Stimulated activated CD4-positive, alpha-beta T cell treated with anti-CD3 and anti-CD28 coated beads, TNF-alpha, amount 100 ng/mL, for 1 hour (primary cell): Measurements from ENCODE around the gene MADD.
"Not testable (repeated sequence)": the region's sequence is repeated elsewhere in the genome, so short reads cannot be mapped to it uniquely, and the experiment has no call there.

Experiments used
- DNase-seq, 3 donors: peaks; one replicate each; pipeline ENCODE4 v3.0.0-alpha.2; 2020; ENCODE audit warnings: low read depth in 3 of 3, low spot score in 1 of 3

MADD gene

DNA sequence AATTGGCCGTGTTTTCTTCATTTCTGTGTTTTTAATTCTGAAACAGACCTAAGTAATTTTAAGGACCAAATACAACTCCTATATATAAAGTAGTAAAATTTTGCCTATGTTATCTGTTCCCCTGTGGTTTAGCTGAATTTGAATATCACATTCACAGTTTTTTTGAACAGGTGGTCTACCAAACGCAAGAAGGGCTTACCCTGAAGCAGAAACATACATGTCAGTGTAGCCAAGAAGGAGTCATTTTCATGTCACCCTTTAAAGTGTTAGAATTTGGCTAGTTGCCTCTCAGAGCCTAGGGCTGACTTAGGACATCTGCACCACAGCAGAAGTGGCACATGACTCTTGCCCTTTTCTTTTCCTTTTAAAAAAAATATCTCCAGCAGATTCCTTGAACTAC lies 48.2 kb downstream of the MADD start:
- no peak for DNase-seq

DNA sequence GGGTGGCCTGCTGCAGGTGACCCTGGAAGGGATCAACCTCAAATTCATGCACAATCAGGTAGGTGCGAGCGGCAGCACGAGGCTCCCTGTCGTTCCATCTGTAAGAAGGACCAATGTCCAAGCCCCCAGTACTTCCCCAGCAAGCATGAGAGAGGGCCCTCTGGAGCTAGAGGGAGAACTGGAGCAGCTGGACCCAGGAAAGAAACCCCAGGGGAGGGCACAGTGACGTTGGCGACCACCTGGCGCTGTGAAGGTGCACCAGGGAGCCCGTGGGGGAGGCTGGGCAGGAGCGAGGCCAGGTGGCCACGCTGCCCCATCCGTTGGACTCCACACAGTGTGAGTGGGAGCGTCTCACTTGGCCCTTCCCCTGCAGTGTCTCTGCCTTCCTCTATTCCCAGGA lies 54.6 kb downstream of the MADD start:
- no peak for DNase-seq

DNA sequence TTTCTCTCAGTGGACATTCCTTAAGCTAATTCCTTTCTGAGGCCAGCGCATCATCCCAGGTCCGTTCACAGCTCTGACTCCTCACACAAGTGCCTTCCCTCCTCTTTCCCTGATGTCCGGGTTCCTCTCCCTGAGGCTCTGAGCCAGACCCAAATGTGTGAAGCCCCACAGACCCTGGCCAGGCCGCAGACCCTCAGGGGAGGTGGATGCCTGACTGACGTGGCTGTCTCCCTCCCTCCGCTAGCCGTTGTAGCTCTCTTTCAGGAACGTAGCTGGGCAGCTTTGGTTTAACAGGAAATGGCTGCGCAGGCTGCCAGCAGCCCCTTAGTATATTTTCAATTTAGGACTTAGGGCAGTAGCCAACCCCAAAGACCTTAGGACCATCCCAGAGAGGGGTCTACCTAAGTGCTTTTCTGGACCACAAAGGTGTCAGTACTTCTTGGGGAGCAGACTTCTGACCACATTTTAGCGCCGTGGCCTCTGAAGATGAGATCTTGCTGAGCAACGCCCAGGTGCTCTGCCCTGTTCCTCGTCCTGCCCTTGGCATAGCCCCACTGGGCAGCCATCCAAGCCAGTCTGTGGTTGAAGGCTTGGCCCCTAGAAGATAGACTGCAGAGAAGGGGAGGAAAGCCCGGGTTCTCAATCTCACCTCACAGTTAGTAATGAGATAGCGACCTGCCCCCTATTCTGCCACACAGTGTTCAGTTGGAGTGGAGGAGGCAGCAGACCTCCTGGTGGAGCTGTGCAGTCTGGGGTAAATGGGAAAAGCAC lies 55.5 kb downstream of the MADD start:
- no peak for DNase-seq

DNA sequence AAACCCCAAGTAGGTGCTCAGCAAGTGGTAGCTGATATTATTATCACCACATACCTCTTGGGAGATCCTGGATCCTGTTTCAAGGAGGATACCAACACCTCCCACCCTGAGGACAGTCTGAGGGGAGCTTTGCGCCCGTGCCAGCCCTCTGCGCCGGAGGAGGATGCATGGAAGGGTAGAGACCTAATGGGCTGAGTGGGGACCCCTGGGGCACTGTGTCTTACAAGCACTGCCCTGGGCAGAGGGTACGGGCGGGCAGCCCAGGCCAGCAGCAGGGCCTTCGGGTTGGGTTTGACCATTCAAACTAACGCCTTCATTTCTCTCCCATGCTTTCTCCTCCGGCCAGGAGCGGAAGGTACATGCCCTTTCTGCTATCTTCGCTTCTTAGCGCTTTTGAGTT lies 56.3 kb downstream of the MADD start:
- no peak for DNase-seq

DNA sequence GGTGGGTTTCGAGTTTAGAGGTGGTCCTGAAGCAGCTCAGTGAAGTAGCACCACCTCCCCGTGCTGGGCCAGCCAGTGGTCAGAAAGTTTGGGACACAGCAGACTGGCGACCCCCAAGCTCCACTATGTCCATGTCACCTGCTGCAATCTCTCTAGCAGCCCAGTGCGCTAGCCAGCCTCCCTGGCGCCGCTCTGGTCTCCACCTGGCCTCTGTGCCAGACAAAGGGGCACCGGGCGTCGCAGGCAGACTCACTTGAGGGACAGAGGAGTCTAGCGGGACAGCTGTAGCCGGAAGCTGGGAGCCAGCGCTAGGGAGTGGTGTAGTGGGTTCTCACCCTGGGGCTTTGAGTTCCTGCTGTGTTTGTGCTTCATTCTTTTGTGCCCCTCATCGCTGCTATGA lies 57.1 kb downstream of the MADD start:
- DNase-seq = no peak

DNA sequence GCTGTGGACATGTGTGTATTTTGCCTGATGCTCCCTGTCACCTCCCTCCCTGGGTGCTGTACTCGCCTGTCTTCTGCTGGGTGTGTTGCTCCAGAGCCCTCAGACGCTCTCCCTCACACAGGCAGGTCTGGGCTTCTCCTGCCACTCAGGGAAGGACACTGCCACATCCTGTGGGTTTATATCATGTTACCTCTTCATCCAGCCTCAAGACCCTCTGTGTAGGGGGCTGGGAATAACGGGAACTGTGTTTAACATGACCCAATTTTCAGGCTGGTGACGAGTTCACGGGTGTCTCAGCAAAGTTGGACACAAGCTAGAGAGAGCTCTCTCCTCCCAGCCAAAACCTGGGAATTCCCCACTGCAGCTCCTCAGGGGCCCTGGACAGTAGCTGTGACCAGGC lies 58.0 kb downstream of the MADD start:
- DNase-seq = no peak

DNA sequence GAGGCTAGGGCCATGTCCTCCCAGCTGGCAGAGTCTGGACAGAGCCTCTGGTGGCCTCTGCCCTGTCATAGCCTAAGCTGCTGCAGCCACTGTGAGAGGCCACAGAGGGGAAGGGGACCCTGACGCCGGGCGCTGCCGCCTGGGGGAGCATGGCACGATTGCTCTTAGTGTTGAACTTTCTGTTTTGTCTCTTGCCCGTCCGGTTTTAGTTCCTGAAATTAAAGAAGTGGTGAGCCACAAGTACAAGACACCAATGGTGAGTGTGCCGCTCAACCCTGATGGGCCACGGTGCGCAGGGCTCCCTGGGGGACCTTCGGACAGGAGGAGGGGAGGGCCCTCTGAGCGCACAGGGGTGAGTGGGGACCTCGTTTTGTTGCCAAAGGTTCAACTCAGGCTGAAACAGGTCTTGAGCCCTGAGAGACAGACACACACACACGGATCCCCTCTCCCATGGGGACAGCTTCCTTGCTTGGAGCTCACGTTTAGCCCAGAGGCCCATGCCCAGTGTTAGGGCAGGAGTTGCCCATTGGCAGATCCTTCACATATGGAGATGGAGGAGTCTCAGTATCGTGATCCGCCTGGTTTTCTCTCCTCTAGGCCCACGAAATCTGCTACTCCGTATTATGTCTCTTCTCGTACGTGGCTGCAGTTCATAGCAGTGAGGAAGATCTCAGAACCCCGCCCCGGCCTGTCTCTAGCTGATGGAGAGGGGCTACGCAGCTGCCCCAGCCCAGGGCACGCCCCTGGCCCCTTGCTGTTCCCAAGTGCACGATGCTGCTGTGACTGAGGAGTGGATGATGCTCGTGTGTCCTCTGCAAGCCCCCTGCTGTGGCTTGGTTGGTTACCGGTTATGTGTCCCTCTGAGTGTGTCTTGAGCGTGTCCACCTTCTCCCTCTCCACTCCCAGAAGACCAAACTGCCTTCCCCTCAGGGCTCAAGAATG lies 58.8 kb downstream of the MADD start:
- DNase-seq = no peak

DNA sequence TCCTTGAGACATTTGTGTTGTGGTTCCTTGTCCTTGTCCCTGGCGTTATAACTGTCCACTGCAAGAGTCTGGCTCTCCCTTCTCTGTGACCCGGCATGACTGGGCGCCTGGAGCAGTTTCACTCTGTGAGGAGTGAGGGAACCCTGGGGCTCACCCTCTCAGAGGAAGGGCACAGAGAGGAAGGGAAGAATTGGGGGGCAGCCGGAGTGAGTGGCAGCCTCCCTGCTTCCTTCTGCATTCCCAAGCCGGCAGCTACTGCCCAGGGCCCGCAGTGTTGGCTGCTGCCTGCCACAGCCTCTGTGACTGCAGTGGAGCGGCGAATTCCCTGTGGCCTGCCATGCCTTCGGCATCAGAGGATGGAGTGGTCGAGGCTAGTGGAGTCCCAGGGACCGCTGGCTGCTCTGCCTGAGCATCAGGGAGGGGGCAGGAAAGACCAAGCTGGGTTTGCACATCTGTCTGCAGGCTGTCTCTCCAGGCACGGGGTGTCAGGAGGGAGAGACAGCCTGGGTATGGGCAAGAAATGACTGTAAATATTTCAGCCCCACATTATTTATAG lies 59.6 kb downstream of the MADD start:
- no peak for DNase-seq

DNA sequence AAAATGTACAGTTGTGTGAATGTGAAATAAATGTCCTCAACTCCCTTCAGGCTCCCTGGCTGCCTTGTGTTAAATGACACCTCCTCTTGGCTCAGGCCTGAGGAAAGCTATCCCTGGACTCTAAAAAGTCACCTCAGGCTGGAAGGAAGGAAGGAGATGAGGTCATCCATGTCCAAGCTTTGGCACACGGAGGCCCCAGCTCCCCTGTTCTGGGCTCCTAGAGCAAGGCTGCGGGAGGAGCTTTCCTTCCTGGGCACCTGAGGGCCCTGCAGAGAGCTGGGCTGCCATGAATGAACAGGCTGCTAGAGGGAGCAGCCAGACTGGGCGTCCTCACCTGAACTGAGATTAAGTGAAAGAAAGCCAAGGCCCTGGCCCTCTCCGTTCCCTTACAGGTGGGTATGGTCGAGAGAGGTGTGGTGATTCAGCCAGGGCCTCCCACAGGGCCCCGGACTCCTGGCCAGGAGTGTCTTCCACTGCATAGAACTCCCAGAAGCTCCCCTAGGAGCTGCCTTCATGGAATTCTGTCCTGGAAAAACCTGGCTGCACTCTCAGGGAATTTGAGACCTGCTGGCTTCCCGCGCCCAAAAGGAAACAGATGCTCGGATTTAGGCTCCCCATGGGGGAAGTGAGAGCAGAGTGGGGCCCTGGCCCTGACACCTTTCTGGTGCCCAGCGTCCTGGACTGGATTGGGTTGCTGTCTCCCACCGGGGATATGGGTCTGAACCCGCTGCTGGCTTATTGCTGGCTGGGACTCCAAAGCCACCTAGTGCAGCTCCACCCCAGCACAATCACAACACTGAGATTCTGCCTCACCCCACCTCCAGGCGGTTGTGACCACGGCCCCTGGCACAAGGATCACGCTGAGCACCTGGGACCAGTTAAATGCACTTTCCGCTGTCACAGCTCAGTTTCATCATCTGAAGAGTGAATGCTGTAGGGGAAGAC lies 60.3 kb downstream of the MADD start:
- no peak for DNase-seq

DNA sequence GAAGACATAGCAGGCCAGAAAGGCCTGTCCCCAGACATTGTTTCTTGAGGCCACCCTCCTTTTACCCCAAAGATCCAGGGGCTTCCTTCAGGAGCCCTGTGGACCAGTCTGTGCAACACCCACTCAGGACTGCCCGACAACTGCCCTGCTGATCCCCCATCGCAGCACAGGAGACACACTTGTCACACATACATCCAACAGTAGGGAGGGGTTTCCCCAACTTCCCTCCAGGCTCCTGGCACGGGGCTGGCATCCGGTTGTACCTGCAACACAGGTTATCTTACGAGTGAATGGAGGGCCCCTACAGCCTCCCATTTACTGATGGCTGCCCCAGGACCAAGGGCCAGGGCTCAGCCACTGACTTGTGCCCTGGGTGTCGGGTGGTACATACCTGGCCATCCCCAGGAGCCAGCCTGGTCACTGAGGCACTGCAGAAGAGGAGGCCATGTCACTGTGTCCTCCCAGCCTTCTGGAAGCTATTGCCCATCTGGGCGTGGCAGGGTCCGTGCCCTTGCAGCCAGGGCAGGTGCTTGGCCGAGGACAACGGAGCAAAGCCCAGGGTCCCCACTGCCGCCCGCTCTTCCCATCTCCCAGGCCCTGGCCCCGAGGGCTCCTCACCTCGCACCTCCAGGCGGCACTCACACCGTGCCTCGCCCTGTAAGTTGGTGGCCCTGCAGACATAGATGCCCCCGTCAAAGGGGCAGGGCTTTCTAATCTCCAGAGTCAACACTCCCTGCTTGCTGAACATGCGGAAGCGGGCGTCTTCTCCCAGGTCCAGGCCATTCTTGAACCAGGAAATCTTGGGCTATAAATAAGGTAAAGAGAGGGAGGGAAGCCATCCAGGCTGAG lies 61.7 kb downstream of the MADD start:
- DNase-seq = no peak

DNA sequence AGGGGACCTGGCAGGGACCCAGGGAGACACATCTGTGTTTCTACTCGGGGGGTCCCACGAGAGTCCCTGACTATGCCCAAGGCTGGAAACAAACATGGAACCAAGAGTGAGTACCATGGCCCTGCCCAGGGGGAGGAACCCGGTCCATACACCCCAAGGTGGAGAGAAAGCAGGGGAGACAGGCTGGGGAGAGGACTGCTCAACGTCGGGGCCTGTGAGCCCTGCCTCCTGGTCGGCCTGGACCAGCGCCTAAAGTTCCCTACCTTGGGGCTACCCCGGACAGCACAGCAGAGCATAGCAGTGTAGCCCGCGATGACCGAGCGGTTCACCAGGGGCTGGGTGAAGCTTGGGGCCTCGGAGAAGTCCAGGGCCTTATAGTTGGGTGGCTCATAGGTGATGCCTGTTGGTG lies 62.4 kb downstream of the MADD start:
- no peak for DNase-seq

DNA sequence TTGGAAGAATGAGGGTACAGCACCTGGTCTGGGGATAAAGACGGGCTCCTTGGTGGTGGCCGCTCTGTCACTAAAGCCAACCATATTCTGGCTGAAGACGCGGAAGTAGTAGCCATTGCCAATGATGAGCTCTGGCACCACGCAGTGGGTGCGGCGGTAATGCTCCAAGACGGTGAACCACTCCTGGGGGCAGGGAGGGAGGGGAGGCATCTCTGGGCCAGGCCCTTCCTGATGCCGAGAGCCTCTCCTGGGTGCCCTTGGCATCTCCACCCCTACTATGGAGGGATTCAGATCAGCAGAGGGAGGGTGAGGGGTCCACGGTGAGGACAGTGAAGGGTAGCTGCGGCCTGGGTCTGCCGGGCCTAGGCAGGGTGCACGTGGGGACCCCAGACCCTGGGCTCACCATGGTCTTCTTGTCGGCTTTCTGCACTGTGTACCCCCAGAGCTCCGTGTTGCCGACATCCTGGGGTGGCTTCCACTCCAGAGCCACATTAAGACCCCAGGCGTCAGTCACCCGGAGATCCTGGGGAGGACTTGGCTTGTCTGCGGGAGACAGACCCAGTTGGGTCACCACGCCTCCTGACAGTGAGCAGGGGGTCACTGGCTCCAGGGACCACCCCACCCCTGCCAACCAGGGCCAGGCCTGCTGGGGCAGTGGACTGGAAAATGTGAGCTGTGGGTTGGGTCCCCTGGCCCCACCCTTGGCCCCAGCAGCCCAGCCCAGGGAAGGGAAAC lies 63.0 kb downstream of the MADD start:
- no peak for DNase-seq

DNA sequence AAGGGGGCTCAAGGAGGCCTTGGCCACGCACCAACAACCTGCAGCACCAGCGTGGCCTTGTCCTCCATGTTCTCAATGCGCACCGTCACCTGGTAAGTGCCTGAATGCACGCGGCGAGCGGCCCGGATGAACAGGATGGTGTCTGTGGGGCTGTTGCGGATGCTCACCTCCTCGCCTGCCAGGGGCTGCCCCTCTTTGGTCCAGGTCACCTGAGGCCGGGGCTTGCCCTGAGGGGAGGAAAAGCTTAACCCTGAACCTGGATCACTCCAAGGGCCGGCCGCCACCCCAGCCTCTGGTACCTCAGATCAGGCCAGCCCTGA lies 63.6 kb downstream of the MADD start:
- DNase-seq = no peak

DNA sequence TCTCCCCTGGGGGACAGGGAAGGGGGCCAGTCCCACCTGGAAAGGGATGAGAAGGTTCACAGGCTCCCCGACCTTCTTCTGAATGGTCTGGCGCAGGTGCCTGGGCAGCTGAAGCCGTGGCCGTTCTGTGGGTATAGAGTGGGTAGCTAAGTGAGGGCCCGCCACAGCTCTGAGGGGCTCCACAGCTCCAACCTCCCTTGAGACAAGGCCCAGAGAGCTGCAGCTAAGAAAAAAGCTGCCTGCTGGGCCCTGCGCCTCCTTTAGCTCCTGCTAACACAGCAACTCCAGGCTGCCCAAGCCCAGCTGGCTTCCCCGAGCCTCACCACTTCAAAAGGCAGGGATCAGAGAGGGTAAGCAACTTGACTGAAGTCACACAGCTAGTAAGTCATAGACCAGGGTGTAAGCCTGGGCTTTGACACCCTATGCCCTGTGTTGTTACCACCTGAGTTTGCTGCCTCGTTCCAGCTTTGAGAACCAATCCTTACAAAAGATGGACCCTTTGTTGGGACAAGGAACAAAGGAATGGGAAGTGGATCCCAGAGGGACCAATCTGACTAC lies 64.0 kb downstream of the MADD start:
- DNase-seq = no peak

DNA sequence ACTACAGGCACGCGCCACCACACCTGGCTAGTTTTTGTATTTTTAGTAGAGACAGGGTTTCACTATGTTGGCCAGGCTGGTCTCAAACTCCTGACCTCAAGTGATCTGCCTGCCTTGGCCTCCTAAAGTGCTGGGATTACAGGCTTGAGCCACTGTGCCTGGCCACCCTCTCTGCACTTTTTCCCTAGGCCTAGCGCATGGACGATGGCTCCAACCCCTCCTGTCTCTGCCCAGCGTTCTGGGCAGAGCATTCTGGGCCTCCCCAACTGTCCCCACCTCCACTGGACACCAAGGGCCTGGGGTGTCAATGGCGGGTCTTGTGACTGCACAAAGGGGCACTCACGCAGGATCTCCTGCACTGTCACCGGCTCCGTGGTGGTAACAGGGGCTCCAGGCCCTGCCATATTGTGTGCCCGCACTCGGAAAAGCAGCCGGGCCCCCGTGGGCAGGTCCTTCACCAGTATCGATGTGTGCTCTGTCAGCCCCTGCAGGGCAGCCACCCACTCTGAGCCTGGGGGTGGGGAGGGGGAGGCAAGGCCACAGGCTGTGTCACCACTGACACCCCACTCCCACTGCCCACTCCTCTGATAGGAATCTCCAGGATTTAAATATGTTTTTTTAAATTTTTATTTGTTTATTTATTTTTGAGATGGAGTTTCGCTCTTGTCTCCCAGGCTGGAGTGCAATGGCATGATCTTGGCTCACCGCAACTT lies 64.9 kb downstream of the MADD start:
- DNase-seq = not testable (repeated sequence)

DNA sequence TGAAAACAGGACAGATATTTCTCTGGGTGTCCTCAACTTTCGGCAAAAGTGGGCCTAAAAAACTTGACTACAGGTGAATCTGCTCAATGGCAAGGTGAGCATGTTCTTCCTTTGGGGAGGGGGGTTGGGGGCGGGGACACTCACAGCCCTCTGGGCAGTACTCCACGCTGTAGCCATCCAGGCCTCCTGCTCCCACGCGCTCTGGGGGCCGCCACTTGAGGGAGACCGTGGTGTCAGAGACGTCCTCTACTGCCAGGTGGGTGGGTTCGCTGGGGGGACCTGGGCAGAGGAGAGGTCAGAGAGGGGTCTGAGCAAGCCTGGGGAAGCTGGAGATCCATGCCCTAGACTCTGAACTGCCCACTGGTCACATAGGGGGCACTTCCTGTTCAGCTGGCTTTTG lies 65.8 kb downstream of the MADD start:
- no peak for DNase-seq

DNA sequence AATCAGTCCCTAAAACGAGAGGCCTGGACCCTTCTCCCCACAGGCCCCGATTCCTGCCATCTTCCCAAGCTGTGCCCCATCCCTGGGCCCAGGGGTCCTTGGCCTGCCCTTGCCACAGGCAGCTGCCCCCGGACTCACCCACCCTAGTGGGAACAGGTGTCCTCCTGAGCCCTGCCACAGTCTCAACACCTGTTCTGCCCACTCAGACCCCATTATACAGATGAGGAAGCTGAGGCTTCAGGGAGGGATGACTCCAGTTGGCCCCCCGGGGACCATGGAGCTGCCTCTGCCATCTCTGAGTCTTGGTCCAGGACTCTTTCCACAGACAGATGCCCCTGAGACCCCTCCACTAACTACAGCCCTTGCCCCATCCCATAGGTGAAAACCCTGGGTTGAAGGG lies 66.7 kb downstream of the MADD start:
- DNase-seq = no peak

DNA sequence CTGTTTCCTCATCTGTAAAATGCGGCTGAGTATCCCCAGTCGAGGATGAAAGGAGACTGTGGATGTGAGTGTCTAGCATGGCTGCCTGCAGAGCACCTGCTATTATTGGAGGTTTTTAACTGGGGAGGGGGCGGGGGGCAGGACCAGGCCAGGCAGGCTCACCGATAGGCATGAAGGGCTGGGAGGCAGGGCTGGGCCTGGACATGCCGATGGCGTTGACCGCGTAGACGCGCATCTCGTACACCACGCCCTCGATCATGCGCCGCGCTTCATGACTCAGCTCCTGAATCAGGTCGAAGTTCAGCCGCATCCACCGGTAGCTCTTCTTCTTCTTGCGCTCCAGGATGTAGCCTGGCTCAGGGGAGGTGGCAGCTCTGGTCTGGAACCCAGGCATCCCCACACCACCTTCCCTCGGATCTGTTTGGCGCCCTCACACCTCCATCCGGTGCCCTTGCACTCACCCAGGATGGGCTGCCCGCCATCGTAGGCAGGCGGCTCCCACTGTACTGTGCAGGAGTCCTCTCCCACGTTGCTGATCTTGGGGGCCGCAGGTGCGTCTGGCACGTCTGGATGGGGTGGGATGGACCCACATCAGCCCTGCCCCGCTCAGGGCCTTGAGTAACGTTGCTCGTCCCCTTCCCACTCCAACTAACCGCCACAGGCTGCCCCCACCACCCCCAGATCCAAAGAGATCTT lies 67.4 kb downstream of the MADD start:
- no peak for DNase-seq
